ENCODE results near the gene NVL. TPM values are rescaled to one million over a fixed set of nuclear protein-coding genes. Genes with fewer than 3 reads are reported as not detected.

NVL gene
- total RNA-seq, 1 donor from 2014 or later: 36.2 TPM

- no peak for TF ChIP-seq CTCF (IDR thresholded peaks at IDR 0.05; ENCODE audit: insufficient read depth, low read depth, low read length)
- no peak for TF ChIP-seq EZH2 (IDR thresholded peaks at IDR 0.05; ENCODE audit: insufficient read depth, low read length)
- Histone ChIP-seq H2AFZ (ENCODE audit: low read depth, low read length) (no peak overlapping the region), H3K9ac (ENCODE audit: low read length) (no peak overlapping the region), H3K36me3 (ENCODE audit: insufficient read depth, low read length) (peaks cover 14% of the 10 kb centered on the region), H3K4me3 (ENCODE audit: insufficient read depth, low read depth, low read length) (no peak overlapping the region), H3K4me2 (ENCODE audit: low read length) (no peak overlapping the region), H3K27ac (ENCODE audit: low read depth, low read length) (no peak overlapping the region), H4K20me1 (ENCODE audit: insufficient read depth, low read length) (no peaks in the 10 kb centered on the region), H3K4me1 (ENCODE audit: insufficient read depth, low read length) (peaks cover 6% of the 10 kb centered on the region), H3K27me3 (ENCODE audit: insufficient read depth, low read length) (no peaks in the 10 kb centered on the region), H3K9me3 (ENCODE audit: insufficient read depth, low read depth, low read length) (no peaks in the 10 kb centered on the region), H3K79me2 (ENCODE audit: insufficient read depth, low read length) (no peaks in the 10 kb centered on the region)
- Mint-ChIP-seq H3K36me3 (ENCODE audit: low read depth, unreplicated experiment) (peaks cover 10% of the 10 kb centered on the region), H3K9me3 (ENCODE audit: unreplicated experiment) (no peaks in the 10 kb centered on the region), H3K27ac (ENCODE audit: unreplicated experiment) (no peak overlapping the region), H3K4me3 (ENCODE audit: unreplicated experiment) (no peak overlapping the region), H3K4me1 (ENCODE audit: low read depth, unreplicated experiment) (peaks cover 12% of the 10 kb centered on the region), H3K27me3 (ENCODE audit: low read depth, unreplicated experiment) (no peaks in the 10 kb centered on the region)
- DNase-seq (ENCODE audit: low read depth): no peak
- FAIRE-seq: no peak
These were observed 78.2 kb downstream of the NVL start for GRCh38 chr1:224251741-224252146.

GRCh38 chr1:224245188-224245587, 84.8 kb downstream of the NVL start:
- Histone ChIP-seq H3K9ac (ENCODE audit: low read length) (no peak overlapping the region), H3K36me3 (ENCODE audit: insufficient read depth, low read length) (peaks cover 16% of the 10 kb centered on the region), H3K9me3 (ENCODE audit: insufficient read depth, low read depth, low read length) (no peaks in the 10 kb centered on the region), H2AFZ (ENCODE audit: low read depth, low read length) (no peak overlapping the region), H4K20me1 (ENCODE audit: insufficient read depth, low read length) (no peaks in the 10 kb centered on the region), H3K4me2 (ENCODE audit: low read length) (no peak overlapping the region), H3K4me1 (ENCODE audit: insufficient read depth, low read length) (peaks cover 5% of the 10 kb centered on the region), H3K27ac (ENCODE audit: low read depth, low read length) (no peak overlapping the region), H3K79me2 (ENCODE audit: insufficient read depth, low read length) (no peaks in the 10 kb centered on the region), H3K4me3 (ENCODE audit: insufficient read depth, low read depth, low read length) (no peak overlapping the region), H3K27me3 (ENCODE audit: insufficient read depth, low read length) (no peaks in the 10 kb centered on the region)
- DNase-seq (ENCODE audit: low read depth) (no peak), FAIRE-seq (no peak)
- Mint-ChIP-seq H3K27ac (ENCODE audit: unreplicated experiment) (no peak overlapping the region), H3K4me1 (ENCODE audit: low read depth, unreplicated experiment) (no peaks in the 10 kb centered on the region), H3K4me3 (ENCODE audit: unreplicated experiment) (no peak overlapping the region), H3K27me3 (ENCODE audit: low read depth, unreplicated experiment) (no peaks in the 10 kb centered on the region), H3K9me3 (ENCODE audit: unreplicated experiment) (no peaks in the 10 kb centered on the region), H3K36me3 (ENCODE audit: low read depth, unreplicated experiment) (peaks cover 10% of the 10 kb centered on the region)
- TF ChIP-seq CTCF (IDR thresholded peaks at IDR 0.05; ENCODE audit: insufficient read depth, low read depth, low read length) (no peak), EZH2 (IDR thresholded peaks at IDR 0.05; ENCODE audit: insufficient read depth, low read length) (no peak)

GRCh38 chr1:224238756-224239155, 91.2 kb downstream of the NVL start:
- no peaks in the 10 kb centered on the region for H4K20me1 ChIP-seq (ENCODE audit: insufficient read depth, low read length)
- TF ChIP-seq EZH2 (IDR thresholded peaks at IDR 0.05; ENCODE audit: insufficient read depth, low read length): no peak
- FAIRE-seq (no peak), DNase-seq (ENCODE audit: low read depth) (no peak)
- Mint-ChIP-seq H3K27ac (ENCODE audit: unreplicated experiment) (no peak overlapping the region), H3K36me3 (ENCODE audit: low read depth, unreplicated experiment) (peaks cover 3% of the 10 kb centered on the region), H3K4me1 (ENCODE audit: low read depth, unreplicated experiment) (no peaks in the 10 kb centered on the region), H3K4me3 (ENCODE audit: unreplicated experiment) (no peak overlapping the region), H3K27me3 (ENCODE audit: low read depth, unreplicated experiment) (no peaks in the 10 kb centered on the region), H3K9me3 (ENCODE audit: unreplicated experiment) (no peaks in the 10 kb centered on the region)
- H3K9me3 ChIP-seq (ENCODE audit: insufficient read depth, low read depth, low read length): no peaks in the 10 kb centered on the region
- H3K4me3 ChIP-seq (ENCODE audit: insufficient read depth, low read depth, low read length): no peak overlapping the region
- H2AFZ ChIP-seq (ENCODE audit: low read depth, low read length): no peak overlapping the region
- no peaks in the 10 kb centered on the region for H3K4me1 ChIP-seq (ENCODE audit: insufficient read depth, low read length)
- H3K79me2 ChIP-seq (ENCODE audit: insufficient read depth, low read length): no peaks in the 10 kb centered on the region
- H3K4me2 ChIP-seq (ENCODE audit: low read length): no peak overlapping the region
- no peaks in the 10 kb centered on the region for H3K27me3 ChIP-seq (ENCODE audit: insufficient read depth, low read length)
- H3K36me3 ChIP-seq (ENCODE audit: insufficient read depth, low read length): peaks cover 19% of the 10 kb centered on the region
- H3K27ac ChIP-seq (ENCODE audit: low read depth, low read length): no peak overlapping the region
- no peak overlapping the region for H3K9ac ChIP-seq (ENCODE audit: low read length)

Measured in astrocyte (in vitro differentiated cells and primary cell).